ENCODE measurements around the gene PTGDS.
A peak's percentile ranks its signal among the peaks of the same experiment; 100 is the strongest.

PTGDS gene

DNA sequence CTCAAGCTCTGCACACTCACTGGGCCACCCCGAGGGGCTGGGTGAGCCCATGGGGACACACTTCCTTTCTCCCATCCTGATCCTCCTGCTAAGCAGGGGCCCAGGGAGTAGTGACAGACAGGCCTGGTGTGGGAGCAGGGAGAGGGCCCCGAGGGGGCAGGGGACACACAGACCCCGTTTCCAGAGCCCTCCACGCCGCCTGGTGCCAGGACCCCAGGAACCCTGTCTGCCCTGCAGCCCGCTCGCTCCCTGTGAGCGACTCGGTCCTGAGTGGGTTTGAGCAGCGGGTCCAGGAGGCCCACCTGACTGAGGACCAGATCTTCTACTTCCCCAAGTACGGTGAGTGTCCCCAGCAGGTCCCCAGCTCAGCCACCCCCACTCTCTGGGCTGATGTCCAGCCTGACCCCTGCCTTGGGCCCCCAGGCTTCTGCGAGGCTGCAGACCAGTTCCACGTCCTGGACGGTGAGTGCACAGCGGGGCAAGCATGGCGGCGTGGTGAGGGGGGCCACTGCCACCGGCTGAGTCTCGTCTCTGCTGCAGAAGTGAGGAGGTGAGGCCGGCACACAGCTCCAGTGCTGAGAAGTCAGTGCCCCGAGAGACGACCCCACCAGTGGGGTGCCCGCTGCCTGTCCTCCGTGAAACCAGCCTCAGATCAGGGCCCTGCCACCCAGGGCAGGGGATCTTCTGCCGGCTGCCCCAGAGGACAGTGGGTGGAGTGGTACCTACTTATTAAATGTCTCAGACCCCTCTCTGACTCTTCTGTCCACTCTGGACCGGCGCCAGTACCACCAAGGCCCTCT lies 30.9 kb upstream of the PTGDS start:
- ATAC-seq = no peak
- DNase-seq = peak; percentile 5

DNA sequence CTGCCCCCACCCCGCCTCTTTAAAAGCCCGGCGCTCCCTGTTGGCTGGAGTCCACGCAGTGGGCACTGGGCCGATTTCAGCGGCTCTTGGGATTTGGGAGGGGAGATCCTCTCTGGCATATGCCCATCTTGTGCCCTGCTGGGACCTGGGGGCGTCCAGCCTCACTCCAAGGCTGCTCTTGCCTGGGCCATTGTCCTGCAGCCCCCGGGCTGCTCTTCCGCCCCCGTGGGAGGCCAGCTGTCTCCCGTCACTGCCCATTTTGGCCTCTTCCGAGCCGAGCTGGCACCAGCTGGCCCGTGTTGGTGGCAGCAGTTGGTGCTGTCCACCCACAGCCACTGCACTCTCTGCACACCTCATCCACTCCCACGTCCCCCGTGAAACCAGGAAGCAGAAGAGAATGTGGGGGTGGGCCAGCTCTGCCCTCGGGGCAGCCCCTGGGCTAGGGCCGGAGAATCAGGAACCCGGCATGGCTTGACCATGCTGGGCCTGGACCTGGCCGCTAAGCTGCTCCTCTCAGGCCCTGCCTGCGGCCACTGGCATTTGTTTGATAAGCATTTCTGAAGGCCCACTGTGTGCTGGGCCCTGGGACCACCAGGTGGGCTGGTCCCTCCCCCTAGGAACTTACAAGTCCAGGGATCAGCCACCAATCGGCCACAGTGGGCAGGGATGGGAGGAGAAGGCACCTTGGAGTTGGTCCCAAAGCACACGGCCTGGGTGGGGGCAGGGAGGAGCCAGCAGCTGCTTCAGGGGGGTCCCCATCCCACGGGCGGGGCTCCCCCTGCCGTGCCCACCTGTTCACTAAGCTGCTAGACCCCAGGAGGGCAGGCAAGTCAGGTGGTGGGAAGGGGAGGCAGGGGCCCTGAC lies 30.0 kb upstream of the PTGDS start:
- DNase-seq = peak; percentile 4
- ATAC-seq = no peak

DNA sequence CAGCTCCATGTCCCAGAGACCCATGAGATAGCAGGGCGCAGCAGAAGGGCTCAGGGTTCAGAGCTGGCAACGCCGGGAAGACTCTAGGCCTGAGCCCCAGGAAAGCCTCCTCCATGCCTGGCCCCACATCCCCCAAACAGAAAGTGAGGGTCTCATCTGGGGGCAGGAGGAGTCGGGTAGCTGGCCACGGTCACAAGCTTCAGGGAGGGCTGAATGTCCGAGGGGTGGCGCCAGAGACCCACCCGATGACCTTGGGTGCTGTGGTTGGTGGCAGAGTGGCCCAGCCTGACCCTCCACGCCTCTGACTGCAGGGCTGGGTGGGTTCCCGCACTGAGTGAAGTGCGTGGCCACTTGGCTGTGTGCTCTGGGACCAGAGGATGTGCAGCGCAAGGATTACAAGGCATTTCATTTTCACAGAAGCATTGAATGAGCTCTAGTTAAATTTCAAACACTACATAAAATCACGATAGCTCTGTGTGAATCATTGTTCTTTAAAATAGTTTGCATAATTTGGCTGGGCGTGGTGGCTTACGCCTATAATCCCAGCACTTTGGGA lies 29.3 kb upstream of the PTGDS start:
- peak; percentile 62 for DNase-seq
- ATAC-seq = no peak

DNA sequence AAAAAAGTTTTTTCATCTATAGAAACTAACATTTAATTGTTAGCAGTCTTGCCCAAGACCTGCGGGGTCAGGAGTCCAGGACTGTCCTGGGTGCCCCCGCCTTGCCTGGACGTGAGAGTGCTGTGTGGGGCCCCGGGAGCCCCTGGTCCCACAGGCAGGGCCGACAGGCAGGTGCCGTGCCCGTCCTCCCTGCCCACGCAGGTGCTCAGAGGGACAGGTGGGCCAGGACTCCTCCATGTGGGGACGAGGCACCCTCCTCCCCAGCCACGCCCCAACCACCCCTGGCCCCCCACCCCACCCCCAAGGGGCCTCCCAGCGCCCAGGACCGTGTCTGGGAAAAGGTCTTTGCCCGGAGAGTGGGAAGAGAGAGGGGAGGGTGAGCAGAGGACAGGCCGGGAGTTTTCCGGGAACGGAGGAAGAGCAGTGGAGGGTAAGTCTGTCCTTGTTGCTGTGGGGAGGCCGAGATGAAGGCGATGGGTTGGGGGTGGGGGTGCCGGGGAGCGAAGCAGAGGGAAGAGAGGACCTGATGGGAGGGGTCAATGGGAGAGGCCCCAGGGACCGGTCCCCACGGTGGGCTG lies 28.0 kb upstream of the PTGDS start:
- DNase-seq (no peak), ATAC-seq (no peak)

DNA sequence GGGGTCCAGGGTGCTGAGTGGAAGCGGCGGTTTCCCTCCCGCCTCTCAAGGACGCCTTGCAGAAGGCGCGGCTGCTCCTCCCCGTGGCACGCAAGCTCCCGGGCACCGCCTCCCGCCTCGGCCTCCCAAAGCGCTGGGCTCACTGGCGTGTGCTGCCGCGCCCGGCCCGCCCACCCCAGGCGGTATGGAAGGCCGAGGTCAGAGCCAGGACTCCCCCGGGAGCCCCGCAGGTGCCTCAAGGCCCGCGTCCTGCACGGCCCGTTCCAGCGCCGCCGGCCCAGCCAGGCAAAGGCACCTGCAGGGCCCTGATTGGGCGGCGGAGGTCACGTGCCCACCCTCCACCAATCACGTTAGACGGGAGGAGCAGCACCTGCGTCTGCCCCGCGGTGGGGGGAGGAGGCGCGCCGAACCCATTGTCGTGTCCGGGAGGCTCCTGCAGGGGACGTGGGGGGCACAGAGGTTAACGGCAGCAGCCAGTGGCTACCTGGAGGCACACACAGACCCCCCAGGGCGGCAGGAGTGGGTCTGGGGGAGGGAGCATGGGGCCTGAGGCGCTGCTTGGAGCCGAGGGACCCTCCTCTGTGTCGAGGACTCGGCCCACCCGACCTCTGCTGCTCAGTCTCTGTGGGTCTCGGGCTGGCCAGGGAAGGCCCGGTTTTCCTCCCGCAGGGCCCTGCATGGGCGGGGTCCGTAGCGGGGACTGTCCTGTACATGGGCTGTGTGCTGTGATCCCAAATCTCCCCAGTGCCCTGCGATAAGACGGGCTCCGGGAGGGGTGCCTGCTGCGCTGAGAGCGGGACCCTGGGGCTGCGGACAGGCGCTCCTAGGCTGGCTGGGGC lies 27.3 kb upstream of the PTGDS start:
- ATAC-seq (peak; percentile 92), DNase-seq (peak; percentile 97)

DNA sequence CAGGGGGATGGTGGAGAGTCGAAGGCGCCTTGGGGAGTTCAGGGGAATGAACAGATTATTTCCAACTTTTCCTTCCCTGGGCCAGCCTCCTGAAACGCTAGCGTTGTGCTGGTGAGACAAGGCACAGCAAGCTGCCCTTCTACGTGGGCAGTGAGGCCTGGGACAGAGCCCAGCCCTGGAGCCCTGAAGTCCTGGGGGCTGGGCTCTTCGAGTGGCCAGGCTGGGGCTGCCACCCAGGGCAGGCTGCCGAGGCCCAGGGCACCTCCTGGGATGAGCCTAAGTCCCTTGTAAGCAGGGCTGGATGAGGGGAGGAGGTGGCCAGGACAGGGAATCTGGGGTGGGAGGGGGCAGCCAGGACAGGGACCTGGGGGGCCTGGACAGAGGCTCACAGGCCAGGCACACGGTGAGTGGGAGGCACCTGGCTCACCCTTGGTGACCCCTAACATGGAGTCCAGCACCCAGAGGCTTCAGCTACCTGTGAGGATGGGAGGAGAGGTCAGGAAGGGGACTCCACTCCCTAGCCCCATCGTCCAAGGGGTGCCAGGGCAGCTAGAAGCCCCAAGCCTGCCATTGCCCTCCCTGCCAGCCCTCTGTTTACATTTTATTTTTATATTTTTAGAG lies 26.5 kb upstream of the PTGDS start:
- DNase-seq = no peak
- ATAC-seq = no peak

DNA sequence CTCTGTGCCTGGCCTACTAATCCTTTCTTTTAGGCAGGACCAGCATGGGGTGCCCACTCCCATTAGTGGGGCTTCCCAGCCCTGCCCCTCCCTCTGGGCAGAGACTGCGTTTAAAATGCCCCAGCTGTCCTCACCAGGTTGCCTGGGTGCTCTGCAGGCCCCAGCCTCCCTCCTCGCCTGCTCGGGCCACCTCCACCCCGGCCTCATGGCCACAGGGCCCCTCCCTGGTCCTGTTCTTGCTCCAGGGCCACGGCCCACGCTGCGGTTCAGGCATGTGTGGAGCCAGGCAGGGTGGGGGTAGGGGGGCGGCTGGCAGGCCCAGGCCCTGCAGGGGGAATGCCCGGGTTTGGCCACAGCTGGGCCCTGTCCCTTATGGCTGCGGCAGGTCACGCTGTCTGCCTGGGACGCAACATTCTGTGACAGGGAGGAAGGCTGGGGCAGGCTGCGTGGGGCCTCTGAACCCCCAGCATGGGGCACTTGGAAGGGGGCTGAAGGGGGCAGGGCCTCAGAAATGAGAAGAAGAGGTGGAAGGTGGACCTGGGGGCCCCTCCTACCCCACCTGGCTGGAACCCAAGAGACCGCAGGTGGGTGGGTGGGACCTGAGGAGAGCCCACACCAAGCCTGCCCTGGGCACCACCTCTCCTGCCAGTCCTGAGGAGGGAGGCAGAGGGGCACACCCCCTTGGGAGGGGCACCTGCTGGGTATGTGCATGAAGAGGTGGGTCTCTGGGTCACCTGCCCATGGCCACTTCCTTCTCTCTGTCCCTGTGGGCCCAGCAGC lies 25.6 kb upstream of the PTGDS start, which contains the start of gene LCN12:
TSS of gene LCN12 (plus strand) at position 733 of the 780 bp plus-strand sequence. CDS start 55 bp downstream, outside the sequence.
- ATAC-seq = no peak

DNA sequence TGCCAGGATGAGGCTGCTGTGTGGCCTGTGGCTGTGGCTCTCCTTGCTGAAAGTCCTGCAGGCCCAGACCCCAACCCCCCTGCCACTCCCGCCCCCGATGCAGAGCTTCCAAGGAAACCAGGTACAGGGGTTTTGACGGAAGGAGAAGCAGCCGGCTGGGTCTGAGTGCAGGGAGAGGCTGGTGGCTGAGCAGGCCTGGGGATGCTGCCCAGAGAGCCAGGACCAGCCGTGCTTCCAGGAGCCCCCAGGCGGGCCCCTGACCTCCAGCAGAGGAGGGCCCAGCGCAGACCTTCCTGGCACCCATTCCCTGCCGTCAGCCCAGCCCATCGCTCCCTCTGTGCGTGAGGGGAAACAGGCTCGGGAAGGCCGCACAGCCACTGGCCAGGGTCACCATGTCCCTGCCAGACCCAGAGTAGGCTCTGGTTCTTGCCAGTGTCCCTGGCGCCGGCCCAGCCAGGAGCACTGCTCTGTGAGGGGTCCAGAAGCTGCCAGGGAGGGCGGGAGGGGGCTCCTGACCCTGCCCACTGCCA lies 24.9 kb upstream of the PTGDS start:
- no peak for ATAC-seq
- DNase-seq = no peak

More for the DNA sequence above, 25.6 kb upstream of the PTGDS start, which contains the start of gene LCN12:
- DNase-seq = no peak

DNA sequence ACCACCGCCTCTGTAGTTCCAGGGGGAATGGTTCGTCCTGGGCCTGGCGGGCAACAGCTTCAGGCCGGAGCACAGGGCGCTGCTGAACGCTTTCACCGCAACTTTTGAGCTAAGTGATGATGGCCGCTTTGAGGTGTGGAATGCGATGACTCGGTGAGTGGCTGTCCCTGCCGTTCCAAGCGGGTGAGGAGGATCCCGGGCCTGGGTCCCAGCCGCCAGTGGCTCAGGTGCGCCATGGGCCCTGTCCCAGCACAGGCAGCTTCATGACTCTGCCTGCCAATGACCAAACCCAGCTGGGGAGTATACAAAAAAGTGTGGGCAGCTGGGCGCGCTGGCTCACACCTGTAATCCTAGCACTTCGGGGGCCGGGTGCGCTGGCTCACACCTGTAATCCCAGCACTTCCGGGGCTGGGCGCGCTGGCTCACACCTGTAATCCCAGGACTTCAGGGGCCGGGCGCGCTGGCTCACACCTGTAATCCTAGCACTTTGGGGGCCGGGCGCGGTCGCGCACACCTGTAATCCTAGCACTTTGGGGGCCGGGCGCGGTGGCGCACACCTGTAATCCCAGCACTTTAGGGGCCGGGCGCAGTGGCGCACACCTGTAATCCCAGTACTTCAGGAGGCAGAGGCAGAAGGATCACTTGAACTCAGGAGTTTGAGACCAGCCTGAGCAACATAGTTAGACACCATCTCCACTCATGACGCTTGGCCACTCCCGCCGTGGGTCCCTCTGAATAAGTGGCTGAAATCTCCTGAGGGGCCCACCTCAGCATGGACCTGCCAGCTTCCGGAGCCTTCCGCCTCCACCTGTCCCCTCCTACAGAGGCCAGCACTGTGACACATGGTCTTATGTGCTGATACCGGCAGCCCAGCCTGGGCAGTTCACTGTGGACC lies 24.2 kb upstream of the PTGDS start:
- DNase-seq (no peak), ATAC-seq (no peak)

DNA sequence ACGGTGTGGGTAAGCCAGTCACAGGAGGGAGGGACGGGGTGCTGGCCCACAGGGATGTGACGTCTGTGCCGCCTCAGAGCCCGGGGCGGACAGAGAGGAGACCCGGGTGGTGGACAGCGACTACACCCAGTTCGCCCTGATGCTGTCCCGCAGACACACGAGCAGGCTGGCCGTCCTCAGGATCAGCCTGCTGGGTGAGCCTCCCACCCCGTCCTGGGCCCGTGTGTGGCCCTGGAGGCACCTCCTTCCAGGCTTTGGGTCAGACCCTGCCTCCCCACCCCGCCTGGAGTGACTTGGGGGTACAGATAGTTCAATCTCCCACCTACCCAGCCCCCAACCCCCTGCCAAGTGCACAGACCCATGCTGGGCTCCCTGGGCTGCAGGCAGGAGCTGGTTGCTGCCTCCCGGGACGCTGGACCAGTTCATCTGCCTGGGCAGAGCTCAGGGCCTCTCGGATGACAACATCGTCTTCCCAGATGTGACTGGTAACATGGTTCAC lies 23.5 kb upstream of the PTGDS start:
- no peak for ATAC-seq
- DNase-seq = no peak

DNA sequence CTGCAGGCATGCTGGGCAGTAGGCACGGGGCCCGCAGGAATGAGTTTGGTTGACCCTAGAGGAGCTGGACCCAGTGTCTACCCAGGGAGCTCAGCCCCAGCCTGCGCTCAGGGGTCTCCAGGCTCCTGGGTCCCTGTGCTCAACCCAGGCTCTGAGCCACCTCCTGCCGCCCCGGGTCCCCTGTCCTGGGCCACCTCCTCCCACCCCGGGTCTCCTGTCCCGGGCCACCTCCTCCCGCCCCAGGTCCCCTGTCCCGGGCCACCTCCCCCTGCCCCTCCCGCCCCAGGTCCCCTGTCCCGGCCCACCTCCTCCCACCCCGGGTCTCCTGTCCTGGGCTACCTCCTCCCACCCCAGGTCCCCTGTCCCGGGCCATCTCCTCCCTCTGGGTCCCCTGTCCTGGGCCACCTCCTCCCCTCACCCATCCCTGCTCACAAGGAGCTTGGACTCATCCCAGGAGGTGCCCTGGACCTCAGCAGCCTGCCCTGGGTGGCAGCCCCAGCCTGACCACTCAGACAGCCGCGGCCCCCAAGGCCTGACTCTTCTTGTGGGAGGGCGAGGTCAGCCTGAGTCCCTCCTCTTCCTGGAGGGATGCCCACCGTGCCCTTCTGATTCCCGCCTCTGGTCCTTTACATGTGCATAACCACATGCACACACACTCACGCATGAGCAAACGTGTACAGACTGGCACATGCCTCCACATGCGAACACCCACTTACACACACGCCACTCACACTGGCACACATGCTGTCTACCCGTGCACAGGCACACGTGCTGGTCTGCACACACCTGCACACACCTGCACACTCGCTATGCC lies 22.8 kb upstream of the PTGDS start:
- DNase-seq (no peak), ATAC-seq (no peak)

DNA sequence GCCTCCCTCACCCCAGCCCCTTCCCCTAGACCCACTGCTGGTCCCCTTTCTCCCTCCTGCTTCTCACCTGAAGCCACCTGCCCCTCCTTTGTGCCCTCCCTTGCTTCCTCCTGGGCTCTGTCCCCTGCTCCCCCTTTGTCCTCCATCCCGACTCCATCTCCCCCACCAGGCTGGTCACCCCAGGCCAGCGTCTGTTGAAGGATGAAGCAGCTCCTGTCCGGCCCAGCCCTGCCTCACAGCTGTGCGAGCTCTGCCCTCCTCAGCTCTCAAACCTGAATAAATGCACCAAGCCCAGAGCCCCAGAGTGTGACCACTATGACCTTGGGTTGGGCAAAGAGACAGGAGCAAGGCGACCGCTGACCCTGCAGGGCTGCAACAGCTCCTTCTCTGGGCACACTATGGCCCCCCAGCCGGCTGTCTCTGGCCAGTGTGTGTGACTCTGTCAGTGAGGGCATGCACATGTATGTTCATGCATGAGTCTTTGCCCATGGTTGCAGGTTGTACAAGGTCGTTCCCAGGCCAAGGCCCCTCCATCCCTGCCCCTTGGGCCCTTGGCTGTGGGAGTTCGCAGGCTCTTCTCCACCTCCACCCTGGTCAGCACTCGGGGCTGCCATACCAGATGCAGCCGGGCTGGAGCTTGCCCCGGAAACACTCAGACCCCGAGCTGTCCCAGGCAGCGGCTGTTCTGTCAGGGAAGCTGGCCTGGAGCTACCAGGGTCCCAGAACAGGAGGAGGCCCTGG lies 21.9 kb upstream of the PTGDS start:
- ATAC-seq = no peak
- DNase-seq = no peak

DNA sequence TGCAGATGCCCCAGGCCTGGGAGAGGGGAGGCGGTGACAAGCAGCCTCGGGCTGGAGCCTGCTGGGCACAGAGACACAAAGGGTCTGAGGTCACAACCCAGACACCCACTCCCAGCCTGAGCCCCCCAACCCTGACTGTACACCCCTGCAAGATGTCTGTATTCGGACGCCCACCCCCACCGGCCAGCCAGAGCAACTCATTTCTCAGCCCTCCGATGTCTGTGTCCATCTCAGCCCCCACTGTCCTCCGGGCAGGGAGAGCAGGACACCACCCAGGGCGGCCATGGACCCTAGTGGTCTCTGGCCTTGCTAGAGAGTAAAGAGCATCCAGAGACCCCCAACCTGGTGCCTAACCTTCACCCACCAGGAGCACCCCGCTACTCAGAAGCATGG lies 21.4 kb upstream of the PTGDS start:
- DNase-seq = no peak
- ATAC-seq = no peak

DNA sequence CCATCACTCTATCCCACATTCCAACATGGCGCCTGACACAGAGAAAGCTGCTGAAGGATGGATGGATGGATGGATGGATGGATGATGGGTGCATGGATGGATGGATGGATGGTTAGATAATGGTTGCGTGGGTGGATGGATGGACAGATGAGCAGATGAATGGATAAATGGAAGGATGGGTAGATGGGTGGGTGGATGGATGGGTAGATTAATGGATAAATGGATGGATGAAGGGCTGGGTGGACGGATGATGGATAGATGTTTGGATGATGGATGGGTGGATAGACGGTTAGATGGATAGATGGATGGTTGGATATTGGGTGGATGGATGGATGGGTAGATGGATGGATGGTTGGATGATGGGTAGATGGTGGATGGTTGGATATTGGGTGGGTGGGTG lies 20.7 kb upstream of the PTGDS start:
- DNase-seq = no peak

DNA sequence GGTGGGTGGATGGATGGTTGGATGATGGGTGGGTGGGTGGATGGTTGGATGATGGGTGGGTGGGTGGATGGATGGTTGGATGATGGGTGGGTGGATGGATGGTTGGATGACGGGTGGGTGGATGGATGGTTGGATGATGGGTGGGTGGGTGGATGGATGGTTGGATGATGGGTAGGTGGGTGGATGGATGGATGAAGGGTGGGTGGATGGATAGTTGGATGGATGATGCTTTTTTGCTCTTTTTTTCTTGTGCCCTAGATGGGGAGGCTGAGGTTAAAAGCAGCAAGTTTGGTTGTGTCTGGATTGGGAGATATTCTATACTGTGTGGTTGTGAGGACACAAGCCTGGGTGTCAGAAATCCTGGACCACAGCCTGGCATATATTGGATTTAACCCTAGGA lies 19.8 kb upstream of the PTGDS start:
- DNase-seq (no peak), ATAC-seq (no peak)

More for the DNA sequence above, 20.7 kb upstream of the PTGDS start:
- no peak for ATAC-seq

DNA sequence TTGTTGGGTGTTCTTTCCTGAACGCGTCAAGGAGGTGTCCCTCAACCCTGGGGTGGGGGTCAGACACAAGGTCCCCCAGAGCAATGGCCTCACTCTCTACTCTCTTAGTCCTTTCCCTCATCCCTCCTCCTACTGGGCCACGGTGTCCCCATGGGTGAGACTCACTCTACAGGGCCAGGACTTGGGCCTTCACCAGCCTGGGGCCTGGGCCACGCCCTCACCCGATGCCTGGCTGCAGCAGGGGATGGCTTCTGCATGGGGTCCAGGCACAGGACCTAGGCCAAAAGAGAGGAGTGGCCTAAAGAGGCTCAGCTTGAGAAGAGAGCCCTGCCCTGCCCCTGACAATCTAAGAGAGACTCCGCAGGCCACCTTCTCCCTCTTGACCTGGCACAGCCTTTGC lies 19.4 kb upstream of the PTGDS start:
- DNase-seq (no peak), ATAC-seq (no peak)

DNA sequence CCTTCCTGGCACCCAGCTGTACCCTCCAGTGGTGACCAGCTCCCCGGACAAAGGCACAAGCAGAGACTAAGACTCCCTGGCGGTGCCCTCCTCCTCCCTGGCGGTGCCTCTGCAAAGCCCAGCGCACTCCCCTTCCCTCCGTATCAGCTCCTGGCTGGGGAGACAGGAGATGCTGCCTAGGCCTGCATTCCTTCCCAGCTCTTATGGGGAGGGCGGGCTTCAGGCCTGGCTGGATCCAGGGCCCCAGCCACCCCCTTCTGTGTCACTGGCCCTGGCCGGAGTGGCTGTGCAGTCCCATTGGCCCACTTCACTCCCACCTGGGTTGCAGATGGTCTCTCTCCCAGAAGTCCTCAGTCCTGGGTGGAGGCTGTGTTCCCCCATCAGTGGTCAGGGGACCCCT lies 18.8 kb upstream of the PTGDS start:
- ATAC-seq (no peak), DNase-seq (no peak)

All from stimulated activated naive CD8-positive, alpha-beta T cell treated with anti-CD3 and anti-CD28 coated beads, Interleukin-15, Interleukin-2, amounts not matched to agents 100 U/mL and 50 U/mL, for 24 hours (primary cell).